GM12872 (cell line): ENCODE data around the gene AP3B1.

Source experiments
- CTCF ChIP-seq: IDR thresholded peaks from 3 replicates; pipeline ENCODE4 v1.5.1; 2011; ENCODE audit warnings: low read depth, mild to moderate bottlenecking, low read length, moderate library complexity; ENCODE audit not compliant: insufficient read depth

Gene AP3B1

GRCh38 chr5:77952636-77953212, 341.8 kb downstream of the AP3B1 start:
- no peak for TF ChIP-seq CTCF
